ENCODE data around the gene SEMA5A. TPM values are rescaled to one million over a fixed set of nuclear protein-coding genes. Genes with fewer than 3 reads are reported as not detected.

The SEMA5A gene
- polyA plus RNA-seq, 1 donor from 2014 or later: 3.2 TPM

DNA sequence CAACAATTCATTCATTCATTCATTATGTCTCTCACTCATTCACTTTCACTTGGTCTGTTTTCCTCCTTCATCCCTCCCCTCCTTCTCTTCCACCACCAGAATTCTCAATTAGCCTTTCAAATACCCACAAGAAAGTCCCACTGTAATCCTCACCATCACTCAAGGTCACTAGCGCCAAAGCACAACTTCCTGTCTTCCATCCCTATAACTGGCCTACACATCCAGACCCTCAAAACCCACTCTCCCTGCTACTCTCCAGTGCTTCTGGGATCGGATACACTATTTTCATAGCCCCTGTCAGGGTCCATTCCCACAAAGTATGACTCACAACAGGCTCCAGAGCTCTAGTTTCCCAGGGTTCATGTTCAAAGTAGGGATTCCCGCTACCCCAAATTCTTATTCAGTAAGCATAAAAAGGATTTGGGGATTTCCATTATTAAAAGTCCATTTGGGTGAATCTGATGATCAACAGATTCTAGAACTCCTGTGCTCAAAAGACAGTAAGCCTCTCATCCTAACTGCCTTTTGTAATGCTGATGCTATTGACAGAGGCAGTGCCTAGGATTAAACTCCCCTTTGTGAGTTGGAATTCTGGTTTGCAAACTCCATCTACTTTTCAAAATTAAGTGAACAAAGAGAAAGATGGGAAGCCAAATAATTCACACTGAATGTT lies 250.9 kb downstream of the SEMA5A start:
- Histone ChIP-seq H3K36me3 (ENCODE audit: insufficient read depth, low read length) (no peaks in the 10 kb centered on the region), H4K20me1 (ENCODE audit: insufficient read depth) (no peaks in the 10 kb centered on the region), H3K27me3 (ENCODE audit: insufficient read depth, low read depth, low read length) (no peaks in the 10 kb centered on the region), H3K4me3 (ENCODE audit: low read length) (no peak overlapping the region), H3K9ac (ENCODE audit: low read length) (no peak overlapping the region), H3K9me2 (ENCODE audit: insufficient read depth, low read length) (no peaks in the 10 kb centered on the region), H3K9me3 (ENCODE audit: low read length) (no peaks in the 10 kb centered on the region), H3F3A (ENCODE audit: insufficient read depth, low read length, poor library complexity, severe bottlenecking) (no peaks in the 10 kb centered on the region), H3K79me2 (replicated peaks; ENCODE audit: insufficient read depth, low read length) (no peaks in the 10 kb centered on the region), H2AFZ (ENCODE audit: low read depth, low read length) (no peak overlapping the region), H3K4me2 (ENCODE audit: low read length) (no peak overlapping the region), H3K27ac (ENCODE audit: low read length) (no peak overlapping the region)
- TF ChIP-seq EZH2 (IDR thresholded peaks at IDR 0.05; ENCODE audit: borderline replicate concordance, insufficient read depth, low read length, poor library complexity, severe bottlenecking): no peak
- no peak for TF ChIP-seq TAF1 (IDR thresholded peaks at IDR 0.05; ENCODE audit: low read depth)
- no peak for TF ChIP-seq SMC3 (conservative IDR thresholded peaks at IDR 0.05; ENCODE audit: poor library complexity)

GRCh38 chr5:9288234-9288633 lies 257.6 kb downstream of the SEMA5A start:
- Histone ChIP-seq H3K4me3 (ENCODE audit: low read length) (no peak overlapping the region), H4K20me1 (ENCODE audit: insufficient read depth) (no peaks in the 10 kb centered on the region)
- TF ChIP-seq SMC3 (conservative IDR thresholded peaks at IDR 0.05; ENCODE audit: poor library complexity) (no peak), RAD21 (conservative IDR thresholded peaks at IDR 0.05) (no peak), EZH2 (IDR thresholded peaks at IDR 0.05; ENCODE audit: borderline replicate concordance, insufficient read depth, low read length, poor library complexity, severe bottlenecking) (no peak), POLR2AphosphoS5 (IDR thresholded peaks at IDR 0.05) (no peak), EP300 (conservative IDR thresholded peaks at IDR 0.05; ENCODE audit: poor library complexity, severe bottlenecking) (no peak), MXI1 (conservative IDR thresholded peaks at IDR 0.05; ENCODE audit: poor library complexity, severe bottlenecking) (no peak)
- TF ChIP-seq, protein P1, sequence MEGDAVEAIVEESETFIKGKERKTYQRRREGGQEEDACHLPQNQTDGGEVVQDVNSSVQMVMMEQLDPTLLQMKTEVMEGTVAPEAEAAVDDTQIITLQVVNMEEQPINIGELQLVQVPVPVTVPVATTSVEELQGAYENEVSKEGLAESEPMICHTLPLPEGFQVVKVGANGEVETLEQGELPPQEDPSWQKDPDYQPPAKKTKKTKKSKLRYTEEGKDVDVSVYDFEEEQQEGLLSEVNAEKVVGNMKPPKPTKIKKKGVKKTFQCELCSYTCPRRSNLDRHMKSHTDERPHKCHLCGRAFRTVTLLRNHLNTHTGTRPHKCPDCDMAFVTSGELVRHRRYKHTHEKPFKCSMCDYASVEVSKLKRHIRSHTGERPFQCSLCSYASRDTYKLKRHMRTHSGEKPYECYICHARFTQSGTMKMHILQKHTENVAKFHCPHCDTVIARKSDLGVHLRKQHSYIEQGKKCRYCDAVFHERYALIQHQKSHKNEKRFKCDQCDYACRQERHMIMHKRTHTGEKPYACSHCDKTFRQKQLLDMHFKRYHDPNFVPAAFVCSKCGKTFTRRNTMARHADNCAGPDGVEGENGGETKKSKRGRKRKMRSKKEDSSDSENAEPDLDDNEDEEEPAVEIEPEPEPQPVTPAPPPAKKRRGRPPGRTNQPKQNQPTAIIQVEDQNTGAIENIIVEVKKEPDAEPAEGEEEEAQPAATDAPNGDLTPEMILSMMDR (IDR thresholded peaks at IDR 0.05; ENCODE audit: poor library complexity, severe bottlenecking): no peak

DNA sequence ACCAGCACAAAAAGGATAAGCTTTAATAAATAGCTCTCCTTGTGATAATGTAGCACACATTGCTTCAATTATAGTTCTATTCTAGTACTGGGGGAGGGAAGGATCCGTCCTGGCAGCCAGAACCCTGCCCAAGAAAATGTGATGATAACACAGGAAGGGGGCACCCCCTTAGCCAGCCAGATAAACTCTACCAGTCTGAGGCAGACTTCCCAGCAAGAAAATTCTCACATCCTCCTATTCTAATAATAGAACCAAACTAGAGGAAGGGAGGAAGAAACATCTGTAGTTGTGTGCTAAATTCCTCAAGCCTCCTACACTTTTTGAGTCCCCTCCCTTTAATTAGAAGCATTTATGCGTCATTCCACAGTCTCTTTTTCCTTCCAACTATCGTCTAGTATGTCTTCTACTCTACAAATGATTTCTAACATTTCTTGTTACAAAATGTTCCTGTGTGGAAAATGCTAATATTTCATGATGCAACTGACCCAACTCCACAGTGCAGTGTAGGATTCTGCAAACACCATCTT lies 261.0 kb downstream of the SEMA5A start:
- Histone ChIP-seq H3K4me3 (ENCODE audit: low read length) (no peak overlapping the region), H2AFZ (ENCODE audit: low read depth, low read length) (no peak overlapping the region), H3K27me3 (ENCODE audit: insufficient read depth, low read depth, low read length) (no peaks in the 10 kb centered on the region), H3K4me2 (ENCODE audit: low read length) (no peak overlapping the region), H3F3A (ENCODE audit: insufficient read depth, low read length, poor library complexity, severe bottlenecking) (no peaks in the 10 kb centered on the region), H3K9ac (ENCODE audit: low read length) (no peak overlapping the region), H4K20me1 (ENCODE audit: insufficient read depth) (no peaks in the 10 kb centered on the region), H3K9me2 (ENCODE audit: insufficient read depth, low read length) (no peaks in the 10 kb centered on the region), H3K27ac (ENCODE audit: low read length) (no peak overlapping the region), H3K36me3 (ENCODE audit: insufficient read depth, low read length) (no peaks in the 10 kb centered on the region), H3K79me2 (replicated peaks; ENCODE audit: insufficient read depth, low read length) (no peaks in the 10 kb centered on the region), H3K9me3 (ENCODE audit: low read length) (no peaks in the 10 kb centered on the region)
- TF ChIP-seq SMC3 (conservative IDR thresholded peaks at IDR 0.05; ENCODE audit: poor library complexity): no peak

More at GRCh38 chr5:9288234-9288633, 257.6 kb downstream of the SEMA5A start:
- Histone ChIP-seq H3K9me2 (ENCODE audit: insufficient read depth, low read length) (no peaks in the 10 kb centered on the region), H3K36me3 (ENCODE audit: insufficient read depth, low read length) (no peaks in the 10 kb centered on the region), H2AFZ (ENCODE audit: low read depth, low read length) (no peak overlapping the region), H3K9me3 (ENCODE audit: low read length) (no peaks in the 10 kb centered on the region), H3K27ac (ENCODE audit: low read length) (no peak overlapping the region), H3K79me2 (replicated peaks; ENCODE audit: insufficient read depth, low read length) (no peaks in the 10 kb centered on the region), H3K27me3 (ENCODE audit: insufficient read depth, low read depth, low read length) (no peaks in the 10 kb centered on the region), H3K4me2 (ENCODE audit: low read length) (no peak overlapping the region), H3K9ac (ENCODE audit: low read length) (no peak overlapping the region), H3F3A (ENCODE audit: insufficient read depth, low read length, poor library complexity, severe bottlenecking) (no peaks in the 10 kb centered on the region)
